ENCODE data around the gene UBC.

The UBC gene

GRCh38 chr12:124946447-124946793 lies 32.0 kb upstream of the UBC start:
- TF ChIP-seq CTCF (conservative IDR thresholded peaks at IDR 0.05; ENCODE audit: low read depth) = no peak
- no peak for DNase-seq (ENCODE audit: low spot score)
- ChIA-PET POLR2A (ENCODE audit: low non-redundant PET) (no interaction called here), CTCF (no interaction called here)
- H3K27ac ChIP-seq = peak overlapping the region; percentile 32

DNA sequence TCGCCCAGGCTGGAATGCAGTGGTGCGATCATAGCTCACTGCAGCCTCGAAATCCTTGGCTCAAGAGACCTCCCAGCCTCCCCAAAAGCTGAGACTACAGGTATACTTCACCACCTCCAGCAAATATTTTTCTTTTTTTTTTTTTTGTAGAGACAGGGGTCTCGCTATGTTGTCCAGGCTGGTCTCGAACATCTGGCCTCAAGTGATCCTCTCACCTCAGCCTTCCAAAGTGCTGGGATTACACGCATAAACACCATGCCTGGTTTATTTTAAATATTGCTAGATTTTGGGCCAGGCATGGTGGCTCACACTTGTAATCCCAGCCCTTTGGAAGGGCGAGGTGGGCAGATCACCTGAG lies 26.7 kb upstream of the UBC start:
- TF ChIP-seq CTCF (conservative IDR thresholded peaks at IDR 0.05; ENCODE audit: low read depth) = no peak
- peak overlapping the region; percentile 98 for H3K27ac ChIP-seq
- DNase-seq (ENCODE audit: low spot score) = no peak
- POLR2A ChIA-PET (ENCODE audit: low non-redundant PET) = interaction anchor here (1.4 kb wide), 1 partner anchor 23 kb away, joined by 3 read pairs; no protein-coding TSS in a partner anchor
- CTCF ChIA-PET = interaction anchor here (0.7 to 4.2 kb wide), 14 partner anchors 8 to 200 kb away, joined by 3 to 33 read pairs (median 5); partner anchors contain the start of gene UBC

GRCh38 chr12:124940393-124941169 lies 26.1 kb upstream of the UBC start:
- ChIA-PET POLR2A (ENCODE audit: low non-redundant PET) (interaction anchor here (1.4 kb wide), 1 partner anchor 23 kb away, joined by 3 read pairs; no protein-coding TSS in a partner anchor), CTCF (interaction anchor here (0.6 to 4.2 kb wide), 25 partner anchors 8 to 1932 kb away, joined by 3 to 33 read pairs (median 4); partner anchors contain the start of genes BRI3BP and UBC)
- peak; percentile 95 for TF ChIP-seq CTCF (conservative IDR thresholded peaks at IDR 0.05; ENCODE audit: low read depth)
- peak overlapping the region; percentile 98 for H3K27ac ChIP-seq
- DNase-seq (ENCODE audit: low spot score) = peak; percentile 88

DNA sequence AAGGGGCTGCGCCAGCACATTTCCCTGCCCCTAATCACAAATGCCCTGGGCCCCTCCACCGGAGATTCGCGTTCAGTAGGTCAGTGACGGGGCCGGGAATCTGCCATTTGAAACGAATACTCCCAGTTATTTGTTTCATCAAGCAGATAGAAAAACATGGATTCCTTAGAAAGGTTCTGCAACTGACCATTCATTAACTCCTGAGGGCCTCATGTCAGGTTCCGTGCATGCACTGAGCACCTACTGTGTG lies 25.6 kb upstream of the UBC start:
- TF ChIP-seq CTCF (conservative IDR thresholded peaks at IDR 0.05; ENCODE audit: low read depth) = no peak
- peak overlapping the region; percentile 98 for H3K27ac ChIP-seq
- ChIA-PET POLR2A (ENCODE audit: low non-redundant PET) (interaction anchor here (1.4 kb wide), 1 partner anchor 22 kb away, joined by 3 read pairs; no protein-coding TSS in a partner anchor), CTCF (interaction anchor here (0.6 to 4.2 kb wide), 24 partner anchors 9 to 1932 kb away, joined by 3 to 33 read pairs (median 4); partner anchors contain the start of genes BRI3BP and UBC)
- DNase-seq (ENCODE audit: low spot score) = no peak

DNA sequence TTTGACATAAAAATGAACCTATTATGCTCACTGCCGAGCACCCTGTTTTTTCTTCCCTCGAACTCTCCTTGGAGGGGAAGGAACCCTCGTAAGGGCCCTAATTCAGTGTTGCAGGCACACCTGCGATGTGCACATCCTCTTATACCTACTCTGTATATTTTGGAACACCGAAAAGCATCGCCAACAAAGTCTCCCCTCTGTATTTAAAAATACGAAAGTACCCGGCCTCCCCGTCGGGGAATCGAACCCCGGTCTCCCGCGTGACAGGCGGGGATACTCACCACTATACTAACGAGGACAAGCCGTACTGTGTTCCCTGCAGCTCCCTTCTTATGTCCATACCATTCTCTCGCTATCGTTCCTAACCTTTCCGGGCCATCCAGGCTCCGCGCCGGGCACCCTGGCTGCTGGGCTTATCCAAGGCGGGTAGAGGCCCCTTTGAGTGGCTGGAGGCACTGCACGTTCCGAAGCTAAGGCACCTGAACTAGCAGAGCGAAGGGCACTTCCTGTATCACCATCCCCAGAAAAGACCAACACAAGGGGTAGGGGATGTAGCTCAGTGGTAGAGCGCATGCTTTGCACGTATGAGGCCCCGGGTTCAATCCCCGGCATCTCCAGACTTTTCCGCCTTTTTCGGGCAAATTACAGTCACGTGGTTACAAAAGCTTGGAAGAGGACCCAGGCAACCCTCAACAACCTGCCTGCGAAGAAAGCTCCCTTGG lies 25.1 kb upstream of the UBC start:
- ChIA-PET CTCF (interaction anchor here (0.5 to 4.2 kb wide), 16 partner anchors 9 to 871 kb away, joined by 3 to 33 read pairs (median 4); partner anchors contain the start of gene UBC), POLR2A (ENCODE audit: low non-redundant PET) (interaction anchor here (1.4 kb wide), 1 partner anchor 22 kb away, joined by 3 read pairs; no protein-coding TSS in a partner anchor)
- H3K27ac ChIP-seq = peak overlapping the region; percentile 98
- peak; percentile 29; the same call in 1 of the 2 replicates for TF ChIP-seq CTCF (conservative IDR thresholded peaks at IDR 0.05; ENCODE audit: low read depth)
- DNase-seq (ENCODE audit: low spot score) = peak; percentile 67

GRCh38 chr12:124939079-124939420 lies 24.6 kb upstream of the UBC start:
- TF ChIP-seq CTCF (conservative IDR thresholded peaks at IDR 0.05; ENCODE audit: low read depth) = peak; percentile 74
- H3K27ac ChIP-seq = peak overlapping the region; percentile 98
- ChIA-PET POLR2A (ENCODE audit: low non-redundant PET) (interaction anchor here (1.6 kb wide), 1 partner anchor 24 kb away, joined by 5 read pairs; the partner anchor contains the start of gene UBC), CTCF (interaction anchor here (0.5 to 4.2 kb wide), 4 partner anchors 25 to 82 kb away, joined by 3 to 33 read pairs (median 4); partner anchors contain the start of gene UBC)
- DNase-seq (ENCODE audit: low spot score) = peak; percentile 45
